EH (cell line): ENCODE data around the gene NOSIP.

ENCODE experiments used
- DNase-seq: peaks from one replicate; pipeline ENCODE4 v3.0.0-alpha.2; 2015; ENCODE audit warnings: low read depth

Gene NOSIP

DNA sequence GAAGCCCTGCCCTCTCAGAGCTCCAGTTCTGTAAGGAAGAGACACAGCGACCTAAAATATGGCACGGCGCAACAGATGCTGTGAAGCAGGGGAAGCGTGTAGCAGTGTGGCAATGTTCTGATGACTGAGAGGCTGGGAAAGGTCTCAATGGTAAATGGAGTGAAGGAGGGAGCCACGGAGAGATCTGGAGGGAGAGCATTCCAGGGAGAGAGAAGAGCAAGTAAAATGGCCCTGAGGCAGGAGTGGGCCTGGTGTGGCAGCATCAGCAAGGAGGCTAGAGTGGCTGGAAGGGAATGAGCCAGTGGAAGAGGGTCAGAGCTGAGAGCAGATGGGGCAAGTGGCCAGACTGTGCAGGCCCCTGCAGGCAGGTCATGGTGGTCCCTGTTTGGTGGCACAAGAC lies 36.2 kb downstream of the NOSIP start:
- no peak for DNase-seq

DNA sequence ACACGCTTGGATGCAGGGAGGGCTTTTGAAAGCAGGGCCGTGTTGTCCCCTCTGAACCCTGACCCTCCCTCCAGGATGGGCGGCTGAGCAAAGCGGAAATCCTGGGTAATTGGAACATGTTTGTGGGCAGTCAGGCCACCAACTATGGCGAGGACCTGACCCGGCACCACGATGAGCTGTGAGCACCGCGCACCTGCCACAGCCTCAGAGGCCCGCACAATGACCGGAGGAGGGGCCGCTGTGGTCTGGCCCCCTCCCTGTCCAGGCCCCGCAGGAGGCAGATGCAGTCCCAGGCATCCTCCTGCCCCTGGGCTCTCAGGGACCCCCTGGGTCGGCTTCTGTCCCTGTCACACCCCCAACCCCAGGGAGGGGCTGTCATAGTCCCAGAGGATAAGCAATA lies 37.3 kb downstream of the NOSIP start:
- no peak for DNase-seq

DNA sequence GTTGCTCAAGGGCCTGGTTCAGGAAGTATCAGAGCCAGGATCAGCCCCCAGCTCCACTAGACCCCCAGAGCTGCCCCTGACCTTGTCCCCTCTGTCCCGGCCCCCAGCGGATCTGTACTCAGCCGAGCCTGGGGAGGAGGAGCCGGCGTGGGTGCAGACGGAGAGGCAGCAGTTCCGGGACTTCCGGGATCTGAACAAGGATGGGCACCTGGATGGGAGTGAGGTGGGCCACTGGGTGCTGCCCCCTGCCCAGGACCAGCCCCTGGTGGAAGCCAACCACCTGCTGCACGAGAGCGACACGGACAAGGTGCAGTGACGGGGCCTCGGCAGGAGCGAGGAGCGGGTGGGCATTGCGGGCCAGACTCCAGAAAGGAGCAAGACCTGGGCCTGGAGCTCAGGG lies 37.9 kb downstream of the NOSIP start:
- no peak for DNase-seq

GRCh38 chr19:49541914-49542313 lies 38.4 kb downstream of the NOSIP start:
- no peak for DNase-seq

- DNase-seq, result no peak
Measured at GRCh38 chr19:49539192-49539952, 41.0 kb downstream of the NOSIP start.

GRCh38 chr19:49538643-49539042 lies 41.7 kb downstream of the NOSIP start:
- no peak for DNase-seq

- no peak for DNase-seq
Measured at GRCh38 chr19:49536921-49537462, 43.4 kb downstream of the NOSIP start.

DNA sequence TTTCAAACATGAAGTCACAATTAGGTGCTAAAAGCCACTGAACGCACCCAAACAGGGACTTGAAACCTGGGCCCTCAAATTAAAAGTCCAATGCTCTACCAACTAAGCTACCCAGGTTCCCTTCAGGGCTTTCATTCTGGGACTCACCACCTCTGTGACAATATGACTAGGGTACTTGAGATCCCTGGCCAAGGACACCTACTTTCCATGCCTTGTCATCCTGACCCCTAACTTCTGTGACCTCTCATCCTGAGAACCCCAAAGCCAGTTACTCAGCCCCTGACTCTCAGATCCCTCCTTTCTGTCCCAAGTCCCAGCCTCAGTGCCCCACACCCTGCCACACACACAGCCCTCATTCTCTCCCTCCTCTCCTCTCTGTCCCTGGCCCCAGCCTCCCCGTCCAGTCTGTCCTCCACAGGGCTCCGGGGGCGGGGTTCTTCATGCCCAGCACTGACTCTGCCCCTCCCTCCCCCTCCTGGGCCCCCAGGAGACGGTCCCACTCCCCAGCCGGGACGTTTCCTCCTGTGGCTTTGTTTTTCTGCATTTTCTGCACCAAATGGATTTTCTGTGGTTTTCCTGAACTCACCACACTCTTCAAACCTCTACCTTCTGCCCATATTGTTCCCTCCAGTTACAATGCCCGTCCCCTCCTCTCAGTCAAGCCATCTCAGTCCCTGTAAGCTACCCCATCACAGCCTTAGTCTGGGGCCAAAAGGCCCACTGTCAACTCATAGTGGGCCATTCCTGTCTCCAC lies 45.5 kb downstream of the NOSIP start:
- DNase-seq, result no peak

GRCh38 chr19:49533551-49534488 lies 46.5 kb downstream of the NOSIP start:
- peak; percentile 62 for DNase-seq

DNA sequence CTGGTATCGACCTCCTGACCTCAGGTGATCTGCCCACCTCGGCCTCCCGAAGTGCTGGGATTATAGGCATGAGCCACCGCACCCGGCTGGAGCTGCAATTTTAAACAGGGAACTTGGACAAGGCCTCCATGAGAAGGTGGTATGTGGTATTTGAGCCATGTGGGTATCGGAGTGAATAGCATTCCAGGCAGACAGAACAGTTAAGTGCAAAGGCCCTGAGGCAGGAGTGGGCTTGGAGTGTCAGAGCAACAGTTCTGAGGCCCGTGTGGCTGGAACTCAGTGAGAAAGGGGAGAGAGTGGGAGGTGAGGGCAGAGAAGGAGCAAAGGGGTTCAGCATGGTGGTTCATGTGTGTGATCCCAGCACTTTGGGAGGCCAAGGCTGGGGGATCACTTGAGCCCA lies 49.6 kb downstream of the NOSIP start:
- DNase-seq, result no peak

- DNase-seq, result peak; percentile 84
Measured at GRCh38 chr19:49528211-49528771, 52.1 kb downstream of the NOSIP start.

GRCh38 chr19:49524812-49525455 lies 55.4 kb downstream of the NOSIP start:
- no peak for DNase-seq

- DNase-seq, result no peak
Measured at GRCh38 chr19:49520705-49521319, 59.5 kb downstream of the NOSIP start.

GRCh38 chr19:49518033-49518432 lies 62.3 kb downstream of the NOSIP start:
- no peak for DNase-seq

DNA sequence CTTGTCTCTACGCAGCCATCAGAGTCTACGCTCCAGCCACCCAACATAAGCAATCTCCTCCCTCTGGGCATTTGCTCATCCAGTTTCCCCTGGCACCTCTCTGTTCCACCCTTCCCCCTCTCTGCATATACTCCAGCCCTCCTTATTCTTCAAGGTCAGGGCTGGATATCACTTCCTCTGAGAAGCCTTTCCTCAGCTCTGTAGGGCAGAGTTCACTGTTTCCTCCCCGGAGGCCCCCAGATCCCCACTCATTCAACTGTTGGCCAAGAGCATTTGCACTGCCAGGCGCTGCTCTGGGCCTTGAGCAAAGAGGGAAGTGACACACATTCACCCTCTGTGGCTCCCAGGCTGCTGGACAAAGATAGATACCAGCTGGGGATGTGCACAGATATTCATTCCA lies 64.6 kb downstream of the NOSIP start:
- no peak for DNase-seq

GRCh38 chr19:49514151-49514550 lies 66.2 kb downstream of the NOSIP start:
- no peak for DNase-seq

DNA sequence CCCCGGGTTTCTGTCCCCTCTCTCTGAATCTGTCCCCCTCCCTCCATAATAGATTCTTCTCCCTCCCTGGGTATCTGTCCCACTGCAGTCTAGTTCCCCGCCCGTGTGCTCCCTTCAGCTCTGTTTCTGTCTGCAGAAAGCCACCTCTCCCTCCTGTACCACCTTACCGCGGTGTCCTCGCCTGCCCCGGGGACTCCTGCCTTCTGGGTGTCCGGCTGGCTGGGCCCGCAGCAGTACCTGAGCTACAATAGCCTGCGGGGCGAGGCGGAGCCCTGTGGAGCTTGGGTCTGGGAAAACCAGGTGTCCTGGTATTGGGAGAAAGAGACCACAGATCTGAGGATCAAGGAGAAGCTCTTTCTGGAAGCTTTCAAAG lies 66.6 kb downstream of the NOSIP start:
- DNase-seq, result no peak

- DNase-seq, result peak; percentile 41
Measured at GRCh38 chr19:49512970-49513745, 67.2 kb downstream of the NOSIP start.

GRCh38 chr19:49507803-49508494 lies 72.4 kb downstream of the NOSIP start:
- no peak for DNase-seq
